ENCODE data around the gene SYNRG.

Gene SYNRG

DNA sequence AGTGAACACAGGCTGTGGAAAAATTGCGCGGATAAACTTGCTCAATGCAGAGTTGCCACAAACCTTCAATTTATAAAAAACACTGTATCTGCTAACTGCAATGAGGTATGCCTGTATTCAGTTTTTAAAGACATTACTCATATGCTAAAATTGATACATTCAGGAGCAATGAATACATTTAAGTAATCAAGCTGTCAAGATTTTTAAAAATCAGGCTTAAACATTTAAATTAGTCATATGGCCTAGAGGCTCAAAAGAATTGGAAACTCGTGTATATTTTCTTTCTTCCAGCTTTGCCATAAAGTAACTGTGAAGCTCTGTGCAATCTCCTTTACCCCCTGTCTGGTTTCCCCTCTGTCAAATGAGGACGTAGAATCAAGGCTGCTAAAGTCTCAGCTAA, 4.1 kb downstream of the SYNRG start:
- no peak for DNase-seq

DNA sequence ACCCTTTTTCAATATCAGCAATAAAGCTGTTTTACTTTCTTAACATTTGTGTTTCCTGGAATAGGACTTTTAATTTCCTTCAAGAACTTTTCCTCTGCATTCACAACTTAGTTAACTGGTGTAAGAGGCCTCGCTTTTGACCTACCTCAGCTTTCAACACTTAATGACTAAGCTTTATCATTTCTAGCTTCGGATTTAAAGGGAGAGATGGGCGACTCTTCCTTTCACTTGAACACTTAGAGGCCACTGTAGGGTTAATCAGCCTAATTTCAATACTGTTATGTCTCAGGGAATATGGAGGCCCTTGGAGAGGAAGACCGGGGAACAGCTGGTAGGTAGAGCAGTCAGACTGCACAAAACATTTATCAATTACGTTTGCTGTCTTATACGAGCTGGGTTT, 4.7 kb downstream of the SYNRG start:
- DNase-seq: no peak

DNA sequence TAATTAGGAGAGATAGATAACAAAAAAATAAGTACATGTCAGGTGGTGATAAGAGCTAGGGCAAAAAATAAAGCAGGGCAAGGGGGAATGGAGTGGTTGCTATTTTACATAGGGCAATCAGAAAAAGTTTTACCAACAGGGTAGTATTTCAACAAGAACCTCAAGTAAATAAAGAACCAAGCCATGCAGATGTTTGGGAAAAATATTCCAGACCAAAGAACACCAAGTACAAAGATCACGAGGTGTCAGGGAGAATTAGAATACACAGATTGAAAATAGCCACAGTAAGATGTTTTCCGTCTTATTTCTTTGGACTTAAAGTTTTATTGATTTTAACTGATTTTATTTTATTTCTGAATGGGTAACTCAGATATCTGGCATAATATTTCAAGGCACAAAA, 11.1 kb downstream of the SYNRG start:
- no peak for DNase-seq

DNA sequence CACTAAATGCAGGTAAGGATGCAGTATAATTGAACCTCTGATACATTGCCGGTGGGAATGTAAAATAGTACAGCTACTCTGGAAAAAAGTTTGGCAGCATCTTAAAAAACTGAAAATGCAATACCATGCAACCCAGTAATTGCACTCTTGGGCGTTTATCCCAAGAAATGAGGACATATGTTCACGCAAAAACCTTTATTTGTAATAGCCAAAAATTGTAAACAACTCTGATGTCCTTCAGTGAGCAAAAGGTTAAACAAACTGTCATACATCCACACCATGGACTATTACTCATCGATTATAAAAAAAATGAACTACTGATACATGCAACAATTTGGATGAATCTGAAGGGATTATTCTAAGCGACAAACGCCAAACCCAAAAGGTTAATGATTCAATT, 16.9 kb downstream of the SYNRG start:
- no peak for DNase-seq

DNA sequence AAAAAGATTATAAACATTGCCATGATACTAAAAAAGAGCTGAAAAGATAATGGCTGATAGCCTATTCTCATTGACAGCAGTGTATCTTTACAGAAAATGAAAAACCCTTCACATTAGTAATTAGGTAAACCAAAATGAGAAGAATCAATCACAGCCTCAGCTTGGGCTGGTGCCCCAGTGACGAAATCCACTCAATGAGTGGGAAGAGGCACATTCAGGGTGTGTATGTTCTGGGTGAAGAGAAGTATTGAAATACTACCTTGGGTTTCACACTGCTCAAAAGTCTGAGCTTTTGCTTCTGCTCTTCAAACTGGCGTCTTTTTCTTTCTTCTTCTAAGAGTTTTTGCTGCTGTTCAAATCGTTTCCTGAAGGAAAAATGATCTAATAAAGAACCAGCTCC, 24.2 kb downstream of the SYNRG start:
- no peak for DNase-seq

DNA sequence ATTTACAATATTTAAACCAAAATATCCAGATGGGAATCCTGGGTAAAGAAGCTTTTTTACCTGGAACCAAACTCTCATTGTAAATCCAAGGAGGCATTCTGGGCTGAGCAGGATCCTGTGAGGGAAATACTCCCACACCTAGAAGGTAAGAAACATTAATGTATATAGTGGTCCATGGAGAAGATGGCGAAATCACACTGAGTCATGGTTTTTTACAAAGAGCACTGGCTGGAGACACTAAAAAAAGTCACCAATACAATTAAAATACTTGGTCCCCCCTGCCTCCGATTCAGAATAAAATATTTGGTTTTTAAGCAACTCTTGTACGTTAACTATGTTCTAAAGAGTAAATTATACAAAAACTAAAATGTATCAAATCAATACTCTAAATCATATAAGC, 32.9 kb downstream of the SYNRG start:
- DNase-seq: no peak

DNA sequence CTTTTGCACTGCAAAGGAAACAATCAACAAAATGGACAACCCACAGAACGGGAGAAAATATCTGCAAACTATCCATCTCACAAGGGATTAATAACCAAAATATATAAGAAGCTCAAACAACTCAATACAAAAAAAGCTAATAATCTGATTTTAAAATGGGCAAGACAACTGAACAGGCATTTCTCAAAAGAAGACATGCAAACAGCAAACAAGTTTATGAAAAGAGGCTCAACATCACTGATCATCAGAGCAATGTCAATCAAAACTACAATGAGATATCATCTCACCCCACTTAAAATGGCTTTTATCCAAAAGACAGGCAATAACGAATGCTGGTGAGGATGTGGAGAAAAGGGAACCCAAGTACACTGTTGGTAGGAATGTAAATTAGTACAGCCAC, 34.8 kb downstream of the SYNRG start:
- DNase-seq: no peak

DNA sequence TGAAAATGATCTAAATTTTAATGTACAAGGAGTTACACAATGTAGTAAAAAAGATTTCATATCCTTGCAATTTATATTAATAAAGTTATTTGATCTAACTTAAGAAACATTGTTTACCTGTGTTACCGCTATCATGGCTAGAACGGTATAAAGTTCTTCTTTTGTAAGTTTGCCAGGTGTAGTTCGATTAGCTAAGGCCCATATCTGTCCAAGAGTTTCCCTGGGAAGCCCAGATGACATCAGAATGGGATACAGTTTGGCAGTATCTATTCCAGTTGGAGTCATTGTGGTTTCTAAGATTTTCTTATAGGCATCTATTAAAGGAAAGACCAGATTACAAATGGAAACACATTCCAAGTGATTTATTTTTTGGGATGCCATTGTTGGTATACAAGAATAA, 37.5 kb downstream of the SYNRG start:
- DNase-seq: no peak

DNA sequence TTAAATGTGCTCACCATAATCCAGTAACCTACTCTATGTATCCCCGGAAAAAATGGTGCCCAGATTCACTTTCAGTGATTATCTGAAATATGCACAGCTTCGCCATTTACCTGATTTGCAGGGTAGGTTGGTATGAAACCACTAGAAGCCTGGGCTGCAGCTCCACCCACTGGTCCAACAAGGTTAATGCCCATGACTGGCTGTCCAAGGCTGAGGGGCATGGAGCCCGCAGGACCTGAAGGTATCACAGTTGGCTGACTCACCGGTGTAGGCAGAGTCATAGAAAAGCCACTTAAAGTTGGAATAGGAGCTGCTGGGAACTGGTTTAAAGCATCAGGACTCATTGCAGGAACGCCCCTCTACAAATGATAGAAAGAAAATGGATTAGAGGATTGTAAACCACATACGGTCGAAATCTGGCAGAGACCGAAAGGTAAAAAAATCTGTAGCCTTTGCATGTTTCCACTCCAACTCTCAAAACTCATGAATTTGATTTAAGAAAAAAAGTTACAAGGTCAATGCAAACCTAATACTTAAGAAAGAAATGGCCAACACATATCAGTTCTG, 38.6 kb downstream of the SYNRG start:
- peak; percentile 46 for DNase-seq

DNA sequence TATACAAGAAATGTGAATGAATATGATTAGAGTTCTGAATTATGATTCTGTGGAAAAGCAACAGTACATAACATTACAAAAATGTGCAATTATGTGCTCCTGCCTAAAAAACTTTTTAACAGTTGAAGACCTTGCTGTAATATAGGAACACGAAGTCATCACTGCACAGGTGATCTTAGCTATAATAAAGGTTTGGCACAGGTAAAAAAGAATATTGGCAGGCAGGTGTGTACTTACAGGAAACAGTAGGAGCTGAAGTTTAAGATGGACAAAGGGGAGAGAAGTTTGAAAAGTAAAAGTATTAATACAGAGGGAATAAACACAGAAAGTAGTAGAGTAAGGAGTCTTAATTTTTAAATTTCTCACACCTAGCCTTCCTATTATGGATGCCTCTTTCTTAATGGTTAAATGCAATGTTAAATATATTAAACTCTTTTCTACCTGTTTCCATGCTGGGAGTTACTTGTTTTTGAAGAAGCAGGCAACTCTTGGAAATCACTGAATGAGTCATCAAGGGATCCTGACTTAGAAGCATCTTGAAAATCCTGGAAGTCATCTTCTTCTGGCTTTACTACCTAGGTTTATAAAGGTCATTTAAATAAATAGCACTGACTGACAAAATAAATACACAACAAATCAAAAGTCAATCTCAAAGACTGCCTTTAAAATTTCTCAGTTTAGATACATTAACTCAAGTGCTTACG, 40.7 kb downstream of the SYNRG start:
- DNase-seq: no peak

DNA sequence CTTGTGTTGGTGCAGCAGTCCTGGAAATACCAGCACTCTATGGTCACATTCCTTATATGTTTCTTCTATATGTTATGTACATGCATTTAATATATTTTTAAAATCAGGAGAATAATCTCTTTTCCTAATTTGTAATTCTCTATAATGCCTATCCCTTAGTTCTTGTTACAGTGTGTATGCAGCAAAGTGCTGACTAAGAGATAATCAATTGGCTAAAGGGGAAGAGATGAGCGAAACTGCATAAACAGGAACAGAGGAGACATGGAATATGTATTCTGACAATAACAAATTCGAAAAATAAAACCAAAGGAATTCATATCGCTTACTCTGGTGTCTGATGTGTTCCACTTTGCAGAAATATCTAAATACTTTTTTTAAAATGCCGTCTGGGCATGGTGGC, 41.7 kb downstream of the SYNRG start:
- DNase-seq: no peak

DNA sequence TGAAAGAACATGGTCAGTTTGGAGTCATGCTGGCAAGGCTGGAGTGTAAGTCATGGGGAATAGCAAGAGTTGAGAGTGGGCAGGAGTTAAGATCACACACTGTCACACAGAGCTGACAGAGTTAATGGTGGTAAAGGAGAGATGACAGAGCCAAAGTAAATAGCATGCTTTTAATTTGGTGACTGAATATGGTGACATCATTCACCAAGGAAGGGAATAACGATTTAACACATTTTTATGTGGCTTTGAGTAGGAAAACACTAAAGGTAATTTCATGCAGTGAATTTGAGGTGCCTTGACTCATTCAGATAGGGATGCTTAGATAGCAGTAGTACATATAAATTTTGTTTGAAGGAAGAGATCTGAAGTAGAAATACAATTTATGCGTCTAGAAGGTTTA, 42.1 kb downstream of the SYNRG start:
- DNase-seq: no peak

DNA sequence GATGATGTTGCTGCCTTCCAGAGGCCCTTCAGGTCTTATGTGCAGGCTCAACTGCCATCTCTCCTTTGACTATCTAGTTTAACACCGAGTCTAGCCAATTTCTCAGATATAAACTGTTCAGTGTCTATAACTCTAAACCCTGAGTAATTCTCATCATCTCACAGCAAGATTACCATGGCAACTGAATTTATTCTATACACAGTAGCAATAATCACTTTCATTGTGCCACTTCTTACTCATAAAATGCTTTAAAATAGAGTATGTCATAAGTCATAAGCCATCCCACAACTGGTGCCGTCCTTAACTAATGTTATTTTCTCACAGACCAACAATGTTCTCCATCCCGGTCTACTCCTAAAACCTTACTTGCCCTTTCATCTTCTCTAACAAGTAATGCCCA, 45.0 kb downstream of the SYNRG start:
- DNase-seq: no peak

DNA sequence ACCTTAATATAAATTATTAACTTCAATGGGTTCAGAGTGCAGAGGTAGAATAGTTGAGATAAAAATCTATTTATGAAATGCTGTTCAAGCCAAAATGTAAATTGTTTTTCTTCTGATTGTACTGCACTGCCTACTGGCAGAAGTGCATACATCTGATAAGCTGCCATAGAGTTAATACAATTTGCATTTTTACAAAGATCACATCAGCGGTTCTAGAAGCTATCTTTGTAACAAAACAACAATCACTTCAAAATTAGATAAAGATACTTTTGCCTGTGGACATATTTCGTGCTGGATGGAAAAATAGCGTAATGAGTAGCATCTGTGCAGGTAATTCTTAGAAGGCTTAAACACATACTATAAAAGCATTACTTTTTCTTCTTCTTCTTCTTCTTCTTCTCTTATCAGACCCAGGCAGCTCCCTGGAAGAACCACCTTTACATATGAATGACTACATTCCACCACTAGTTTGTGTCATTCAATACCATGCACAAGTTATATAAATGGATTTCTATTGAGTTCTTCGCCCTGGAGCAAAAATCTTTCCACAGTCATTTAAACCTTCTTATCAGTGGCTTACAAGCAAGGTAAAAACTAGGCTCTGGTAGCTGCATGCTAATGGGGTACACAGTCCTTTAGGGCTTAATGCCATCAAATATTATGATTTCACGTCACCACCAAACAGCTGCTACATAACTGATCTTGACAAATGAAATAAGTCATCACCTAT, 47.0 kb downstream of the SYNRG start:
- no peak for DNase-seq

DNA sequence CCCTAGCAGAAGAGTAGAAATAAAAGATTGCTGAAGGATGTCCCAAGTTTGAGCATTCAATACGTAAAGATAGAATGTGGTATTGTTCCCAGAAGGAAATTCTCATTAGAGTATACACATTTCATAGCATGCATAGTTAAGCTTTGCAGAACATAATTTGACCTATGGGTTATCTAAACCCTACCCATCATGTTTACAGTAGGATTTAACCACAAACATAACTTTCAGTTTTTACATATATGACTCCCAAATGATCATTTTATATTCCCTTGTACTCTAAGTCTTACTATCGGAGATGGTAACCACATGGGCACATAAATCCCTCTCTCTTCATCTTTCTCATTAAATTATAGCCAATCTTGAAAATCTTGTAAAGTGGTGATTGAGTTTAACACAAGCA, 50.9 kb downstream of the SYNRG start:
- no peak for DNase-seq

DNA sequence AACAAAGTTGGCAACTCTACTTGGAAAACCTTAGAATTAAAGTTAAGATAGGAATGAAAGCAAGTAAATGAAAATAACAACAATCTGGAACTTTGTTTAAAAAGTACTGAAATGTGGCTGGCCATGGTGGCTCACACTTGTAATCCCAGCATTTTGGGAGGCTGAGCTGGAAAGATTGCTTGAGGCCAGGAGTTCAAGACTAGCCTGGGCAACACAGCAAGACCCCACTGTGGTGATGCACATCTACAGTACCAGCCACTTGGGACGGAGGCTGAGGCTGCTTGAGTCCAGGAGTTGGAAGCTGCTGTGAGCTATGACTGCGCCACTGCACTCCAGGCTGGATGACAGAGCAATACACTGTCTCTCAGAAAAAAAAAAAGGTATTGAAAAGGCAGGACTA, 51.7 kb downstream of the SYNRG start:
- DNase-seq: no peak

DNA sequence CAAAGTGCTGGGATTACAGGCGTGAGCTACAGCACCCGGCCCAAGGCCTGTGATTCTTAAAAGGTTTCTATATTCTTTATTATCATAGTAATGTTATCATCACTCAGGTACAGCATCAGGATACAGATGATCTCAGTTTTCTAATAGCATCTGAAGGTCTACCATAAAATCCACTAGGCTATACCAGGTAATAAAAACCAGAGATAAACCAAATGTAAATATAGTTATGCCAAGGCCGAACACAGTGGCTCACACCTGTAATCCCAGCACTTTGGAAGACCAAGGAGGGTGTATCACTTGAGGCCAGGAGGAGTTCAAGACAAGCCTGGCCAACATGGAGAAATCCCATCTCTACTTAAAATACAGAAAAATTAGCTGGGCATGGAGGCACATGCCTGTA, 53.8 kb downstream of the SYNRG start:
- no peak for DNase-seq

DNA sequence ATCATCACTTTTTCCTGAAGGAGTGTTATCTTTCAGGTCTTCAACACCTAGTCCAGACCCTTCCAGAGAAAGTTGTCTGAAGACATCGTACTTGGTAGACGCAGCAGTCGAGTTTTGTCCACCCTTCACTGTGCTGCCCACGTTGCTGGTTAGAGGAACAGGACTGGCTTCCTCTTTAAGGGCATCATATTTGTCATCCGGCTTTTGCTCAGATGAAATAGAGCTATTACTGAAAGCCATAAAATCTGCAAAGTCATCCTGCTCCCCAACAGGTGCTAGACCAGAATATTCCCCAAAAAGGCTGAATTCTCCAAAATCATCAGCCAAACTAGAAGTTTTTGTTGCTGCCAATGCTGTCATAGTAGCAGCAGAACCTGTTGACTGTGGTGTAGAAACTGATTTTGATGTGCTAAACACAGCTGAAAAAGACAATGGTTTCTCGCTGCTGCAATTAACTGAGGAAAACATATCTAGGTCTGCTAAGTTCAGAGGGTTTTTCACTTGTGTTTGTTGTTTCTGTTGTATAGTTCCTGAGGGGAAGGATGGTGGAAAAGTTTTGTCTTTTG, 55.7 kb downstream of the SYNRG start:
- no peak for DNase-seq

DNA sequence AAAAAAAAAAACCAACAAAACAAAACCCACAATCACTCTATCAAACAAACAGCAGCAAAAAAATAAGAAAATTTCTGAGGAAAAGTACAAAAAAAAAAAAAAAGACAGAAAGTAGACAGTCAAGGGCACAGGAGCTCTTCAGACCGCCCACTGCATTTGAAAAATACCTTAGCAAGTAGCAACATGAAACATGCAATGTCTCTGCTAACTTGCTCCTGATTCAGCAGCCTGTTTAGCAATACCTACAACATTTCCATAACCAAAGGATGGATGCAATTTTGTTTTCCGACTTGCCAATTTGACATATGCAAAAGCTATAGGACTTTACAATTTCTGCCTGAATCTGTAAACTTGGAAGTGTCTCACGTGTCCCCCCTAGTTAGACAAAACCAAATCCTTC, 57.4 kb downstream of the SYNRG start:
- no peak for DNase-seq

DNA sequence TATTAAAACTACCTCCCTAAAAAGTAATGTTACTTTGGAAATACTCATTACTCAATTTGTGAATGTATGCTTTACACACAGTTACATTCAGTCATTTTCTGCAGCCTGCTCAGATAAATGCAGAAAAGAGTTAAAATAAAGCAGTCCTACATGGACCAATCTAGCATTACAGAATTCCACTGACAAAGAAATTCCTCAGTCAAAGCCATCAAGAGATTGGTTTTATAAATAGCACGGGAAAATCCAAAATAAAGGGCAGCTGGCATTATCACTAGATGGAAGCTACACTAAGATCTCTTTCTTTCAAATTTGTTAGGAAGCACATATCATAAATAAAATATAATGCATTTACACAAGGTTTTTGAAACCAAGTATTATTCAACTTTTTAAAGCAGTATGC, 61.2 kb downstream of the SYNRG start:
- no peak for DNase-seq

DNA sequence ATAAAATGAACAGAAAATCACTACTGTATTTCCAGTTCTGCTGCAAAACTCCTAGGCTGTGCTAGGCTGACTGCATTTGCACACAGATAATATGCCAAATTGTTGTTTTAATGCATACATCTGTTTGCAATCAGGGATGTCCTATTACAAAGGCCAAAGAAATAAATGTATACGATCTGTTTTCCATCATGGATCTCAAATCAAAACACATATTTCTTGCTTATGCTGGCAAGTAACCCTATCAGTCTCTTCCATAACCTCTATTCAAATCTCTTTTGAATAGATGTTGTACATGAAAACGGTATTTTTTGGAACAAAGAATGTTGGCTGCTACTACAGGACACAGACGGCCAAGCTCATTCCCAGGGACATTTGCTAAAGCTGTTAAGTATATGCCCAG, 62.9 kb downstream of the SYNRG start:
- DNase-seq: peak; percentile 46

DNA sequence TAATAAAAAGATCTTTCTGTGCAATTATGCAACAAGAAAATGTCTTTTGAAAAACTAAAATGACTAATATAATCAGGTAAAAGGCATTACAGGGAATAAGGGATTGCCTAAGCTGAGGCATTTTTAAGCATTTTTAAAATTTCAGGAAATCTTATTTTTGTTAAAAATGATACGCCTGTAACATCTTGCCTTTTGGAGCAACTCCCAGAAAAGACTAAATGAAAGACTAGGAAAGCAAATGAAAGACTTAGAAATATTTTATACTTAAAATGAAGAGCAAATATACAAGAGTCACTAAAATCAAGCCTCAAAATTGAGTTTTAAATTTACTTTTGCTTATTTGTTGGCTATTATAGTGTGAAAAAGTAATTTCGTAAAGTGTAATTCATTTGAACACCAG, 63.7 kb downstream of the SYNRG start:
- no peak for DNase-seq

DNA sequence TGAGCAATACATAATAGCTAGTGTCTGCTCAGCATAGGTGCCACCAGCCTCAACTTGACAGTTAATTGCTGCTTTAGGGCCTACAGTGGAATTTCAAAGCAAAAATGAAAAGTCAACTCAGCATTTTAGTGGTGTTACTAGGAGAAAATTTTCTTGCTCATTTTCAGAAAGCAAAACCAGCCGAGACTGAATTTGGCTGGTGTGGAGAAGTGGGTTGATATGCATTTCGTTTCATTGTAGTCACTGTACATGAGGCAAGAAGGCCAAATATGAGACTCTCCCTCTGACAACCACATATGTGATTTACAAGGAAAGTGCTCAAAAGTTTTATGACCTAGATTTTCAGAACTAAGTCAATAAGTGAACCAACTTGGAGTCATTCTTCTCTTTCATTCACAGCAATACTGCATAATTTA, 65.6 kb downstream of the SYNRG start:
- DNase-seq: no peak
